BE2C (cell line): ENCODE measurements around the gene RBM15B.
"Not testable (repeated sequence)": the region's sequence is repeated elsewhere in the genome, so short reads cannot be mapped to it uniquely, and the experiment has no call there.

Experiments
- DNase-seq: peaks from one replicate; pipeline ENCODE4 v3.0.0-alpha.2; 2020
- H3K27me3 ChIP-seq: fragments of 250-450 bp; sonication (Bioruptor Pico); 2 replicates; pipeline ENCODE4 v1.5.1; 2020; ENCODE audit warnings: mild to moderate bottlenecking
- H3K36me3 ChIP-seq: fragments of 250-450 bp; sonication (Bioruptor Pico); 2 replicates; pipeline ENCODE4 v1.5.1; 2020; ENCODE audit warnings: mild to moderate bottlenecking
- H3K4me1 ChIP-seq: fragments of 250-450 bp; sonication (Bioruptor Pico); 2 replicates; pipeline ENCODE4 v1.5.1; 2020
- H3K4me3 ChIP-seq: 2 replicates; pipeline ENCODE4 v1.5.1; 2011; ENCODE audit warnings: low read depth, low read length
- H3K9me3 ChIP-seq: fragments of 250-450 bp; sonication (Bioruptor Pico); 2 replicates; pipeline ENCODE4 v1.5.1; 2020
- CTCF ChIP-seq: IDR thresholded peaks from 2 replicates; pipeline ENCODE4 v1.5.1; 2012; ENCODE audit warnings: mild to moderate bottlenecking, low read depth, low read length

The RBM15B gene

GRCh38 chr3:51384726-51385473 is 6.2 kb upstream of the RBM15B start, which contains the start of gene MANF:
Gene MANF (plus strand): TSS chr3:51385291. CDS start chr3:51385343, 52 bp downstream.
- peak within 1 kb of the TSS; percentile 84 for H3K4me3 ChIP-seq
- DNase-seq, result peak; percentile 94
- H3K27me3 ChIP-seq, result no peaks in the 10 kb centered on the region
- TF ChIP-seq CTCF, result no peak
- H3K4me1 ChIP-seq, result no peaks in the 10 kb centered on the region; the same call in 1 of the 2 replicates
- peaks cover 4% of the 10 kb centered on the region for H3K36me3 ChIP-seq
- H3K9me3 ChIP-seq, result no peaks in the 10 kb centered on the region

- no peak for TF ChIP-seq CTCF
- peak overlapping the region; percentile 84 for H3K4me3 ChIP-seq
- DNase-seq, result no peak
- H3K9me3 ChIP-seq, result no peaks in the 10 kb centered on the region
- H3K4me1 ChIP-seq, result no peaks in the 10 kb centered on the region; the same call in 1 of the 2 replicates
- H3K27me3 ChIP-seq, result no peaks in the 10 kb centered on the region
- H3K36me3 ChIP-seq, result peaks cover 6% of the 10 kb centered on the region
Measured at GRCh38 chr3:51385621-51386091, 5.4 kb upstream of the RBM15B start.

GRCh38 chr3:51386159-51386851 is 4.8 kb upstream of the RBM15B start:
- Histone ChIP-seq H3K36me3 (peaks cover 6% of the 10 kb centered on the region), H3K27me3 (no peaks in the 10 kb centered on the region), H3K4me3 (peak overlapping the region; percentile 84), H3K9me3 (no peaks in the 10 kb centered on the region), H3K4me1 (no peaks in the 10 kb centered on the region; the same call in 1 of the 2 replicates)
- TF ChIP-seq CTCF, result no peak
- no peak for DNase-seq

GRCh38 chr3:51386852-51387229 is 4.2 kb upstream of the RBM15B start:
- no peak for TF ChIP-seq CTCF
- Histone ChIP-seq H3K36me3 (peaks cover 6% of the 10 kb centered on the region), H3K9me3 (no peaks in the 10 kb centered on the region), H3K27me3 (no peaks in the 10 kb centered on the region), H3K4me1 (no peaks in the 10 kb centered on the region; the same call in 1 of the 2 replicates), H3K4me3 (peak overlapping the region; percentile 84)
- DNase-seq, result no peak

- H3K36me3 ChIP-seq, H3K4me3 ChIP-seq, DNase-seq, H3K4me1 ChIP-seq, H3K27me3 ChIP-seq, H3K9me3 ChIP-seq: not testable (repeated sequence)
Measured at GRCh38 chr3:51387281-51387680, 3.8 kb upstream of the RBM15B start.

- TF ChIP-seq CTCF, result peak; percentile 50
- Histone ChIP-seq H3K27me3 (no peaks in the 10 kb centered on the region), H3K4me3 (no peak overlapping the region), H3K36me3 (peaks cover 19% of the 10 kb centered on the region), H3K9me3 (no peaks in the 10 kb centered on the region), H3K4me1 (no peaks in the 10 kb centered on the region; the same call in 1 of the 2 replicates)
- peak; percentile 24 for DNase-seq
Measured at GRCh38 chr3:51388286-51389029, 2.6 kb upstream of the RBM15B start.
